Subcutaneous adipose tissue (tissue), 4 donors: ENCODE results near the gene EHMT2. TPM values are rescaled to one million over a fixed set of nuclear protein-coding genes. Genes with fewer than 3 reads are reported as not detected.

Source experiments
- total RNA-seq, 4 donors: library from RNA; depleted of rRNA; stranded (reverse); fragments of >200 nt; gene quantifications; one replicate each; pipeline ENCODE4 v1.1.0, GENCODE V29; 2016
- TF ChIP-seq, protein P1 (sequence below): fragments of 450-650 bp; IDR thresholded peaks from one replicate; pipeline ENCODE4 v1.5.1; 2016; ENCODE audit warnings: low read depth, mild to moderate bottlenecking, control low read depth, antibody characterized with exemption, moderate library complexity

Gene EHMT2
- total RNA-seq, 4 donors from 2014 or later = 9.5 to 33.3 (median 23.3) TPM

DNA sequence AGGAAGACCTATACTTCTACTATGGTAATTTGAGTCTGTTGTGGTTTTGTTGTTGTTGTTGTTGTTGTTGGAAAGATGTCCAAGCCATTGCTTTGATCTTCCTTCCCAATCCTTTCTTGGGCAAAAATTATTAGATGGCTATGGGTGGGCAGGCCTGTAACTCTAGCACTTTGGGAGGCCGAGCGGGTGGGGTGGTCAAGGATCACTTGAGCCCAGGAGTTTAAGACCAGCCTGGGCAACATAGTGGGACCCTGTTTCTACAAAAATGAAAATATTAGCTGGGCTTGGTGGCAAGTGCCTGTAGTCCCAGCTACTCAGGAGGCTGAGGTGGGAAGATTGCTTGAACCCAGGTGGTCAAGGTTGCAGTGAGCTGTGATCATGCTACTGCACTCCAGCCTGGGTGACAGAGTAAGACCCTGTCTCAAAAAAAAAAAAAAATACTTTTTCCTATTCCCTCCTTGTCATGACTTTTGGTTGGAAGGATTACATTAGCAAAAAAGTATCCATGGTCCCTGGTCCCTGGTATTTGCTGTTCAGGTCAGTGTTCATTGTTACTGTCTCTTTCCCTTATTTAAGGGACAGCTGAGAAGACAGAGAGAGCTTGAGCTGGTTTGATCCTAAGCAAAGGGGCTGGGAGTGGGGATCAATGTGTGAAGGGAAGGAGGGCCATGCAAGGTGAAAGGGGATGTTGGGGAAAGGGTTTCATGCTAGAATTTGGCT lies 46.6 kb downstream of the EHMT2 start:
- TF ChIP-seq, protein P1, sequence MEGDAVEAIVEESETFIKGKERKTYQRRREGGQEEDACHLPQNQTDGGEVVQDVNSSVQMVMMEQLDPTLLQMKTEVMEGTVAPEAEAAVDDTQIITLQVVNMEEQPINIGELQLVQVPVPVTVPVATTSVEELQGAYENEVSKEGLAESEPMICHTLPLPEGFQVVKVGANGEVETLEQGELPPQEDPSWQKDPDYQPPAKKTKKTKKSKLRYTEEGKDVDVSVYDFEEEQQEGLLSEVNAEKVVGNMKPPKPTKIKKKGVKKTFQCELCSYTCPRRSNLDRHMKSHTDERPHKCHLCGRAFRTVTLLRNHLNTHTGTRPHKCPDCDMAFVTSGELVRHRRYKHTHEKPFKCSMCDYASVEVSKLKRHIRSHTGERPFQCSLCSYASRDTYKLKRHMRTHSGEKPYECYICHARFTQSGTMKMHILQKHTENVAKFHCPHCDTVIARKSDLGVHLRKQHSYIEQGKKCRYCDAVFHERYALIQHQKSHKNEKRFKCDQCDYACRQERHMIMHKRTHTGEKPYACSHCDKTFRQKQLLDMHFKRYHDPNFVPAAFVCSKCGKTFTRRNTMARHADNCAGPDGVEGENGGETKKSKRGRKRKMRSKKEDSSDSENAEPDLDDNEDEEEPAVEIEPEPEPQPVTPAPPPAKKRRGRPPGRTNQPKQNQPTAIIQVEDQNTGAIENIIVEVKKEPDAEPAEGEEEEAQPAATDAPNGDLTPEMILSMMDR = no peak

DNA sequence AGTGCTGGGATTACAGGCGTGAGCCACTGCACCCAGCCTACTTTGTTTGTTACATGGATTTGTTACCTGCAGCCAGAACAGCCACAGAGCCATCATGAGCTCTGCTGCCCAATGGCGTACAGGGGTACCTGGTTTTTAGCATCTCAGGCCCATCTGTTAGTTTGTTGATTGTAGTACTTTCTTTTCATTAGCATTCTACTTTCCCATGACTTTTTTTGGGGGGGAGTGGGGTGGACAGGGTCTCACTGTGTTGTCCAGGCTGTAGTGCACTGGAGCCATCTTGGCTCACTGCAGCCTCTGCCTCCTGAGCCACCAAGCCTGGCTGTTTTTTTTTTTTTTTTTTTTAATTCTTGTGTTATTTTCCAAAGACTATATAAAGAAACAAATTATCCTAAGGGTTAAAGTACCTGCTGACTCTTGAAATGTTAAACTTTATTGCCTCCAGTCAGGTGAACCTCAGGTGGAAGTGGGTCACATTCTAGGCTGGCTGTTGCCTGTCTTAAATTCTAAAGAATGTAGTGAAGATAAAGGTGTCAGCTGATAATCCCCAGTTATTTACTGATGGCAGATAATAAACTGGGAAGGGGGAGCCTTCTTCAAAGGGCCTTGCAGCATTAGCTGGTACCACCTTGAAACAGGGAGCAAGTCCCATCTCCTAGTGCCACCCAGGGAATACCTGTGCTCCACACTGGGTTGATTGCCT lies 50.1 kb downstream of the EHMT2 start:
- TF ChIP-seq, protein P1 = no peak

DNA sequence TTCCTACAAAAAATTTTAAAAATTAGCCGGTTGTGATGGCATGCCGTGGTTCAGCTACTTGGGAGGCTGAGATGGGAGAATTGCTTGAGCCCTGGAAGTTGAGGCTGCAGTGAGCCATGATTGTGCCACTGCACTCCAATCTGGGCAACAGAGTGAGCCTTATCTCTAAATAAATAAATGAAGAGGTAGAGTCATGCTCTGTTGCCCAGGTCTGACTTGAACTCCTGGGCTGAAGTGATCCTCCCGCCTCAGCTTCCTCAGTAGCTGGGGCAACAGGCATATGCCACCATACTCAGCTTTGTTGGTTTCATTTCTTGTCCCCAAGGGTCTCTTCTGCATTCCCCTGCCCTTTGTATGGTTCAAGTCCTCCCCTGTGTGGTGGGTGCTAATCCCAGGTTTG lies 53.0 kb downstream of the EHMT2 start:
- TF ChIP-seq, protein P1 = no peak

DNA sequence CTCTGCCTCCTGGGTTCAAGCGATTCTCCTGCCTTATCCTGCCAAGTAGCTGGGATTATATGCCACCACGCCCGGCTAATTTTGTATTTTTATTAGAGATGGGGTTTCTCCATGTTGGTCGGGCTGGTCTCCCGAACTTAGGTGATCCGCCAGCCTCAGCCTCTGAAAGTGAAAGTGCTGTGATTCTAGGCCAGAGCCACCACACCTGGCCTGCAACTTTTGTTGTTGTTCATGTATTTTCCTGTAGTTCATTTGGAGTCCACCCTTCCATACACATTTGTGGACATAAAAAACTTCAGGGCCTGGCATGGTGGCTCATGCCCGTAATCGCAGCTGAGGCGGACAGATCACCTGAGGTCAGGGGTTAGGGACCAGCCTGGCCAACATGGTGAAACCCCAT lies 55.4 kb downstream of the EHMT2 start:
- TF ChIP-seq, protein P1 = no peak

DNA sequence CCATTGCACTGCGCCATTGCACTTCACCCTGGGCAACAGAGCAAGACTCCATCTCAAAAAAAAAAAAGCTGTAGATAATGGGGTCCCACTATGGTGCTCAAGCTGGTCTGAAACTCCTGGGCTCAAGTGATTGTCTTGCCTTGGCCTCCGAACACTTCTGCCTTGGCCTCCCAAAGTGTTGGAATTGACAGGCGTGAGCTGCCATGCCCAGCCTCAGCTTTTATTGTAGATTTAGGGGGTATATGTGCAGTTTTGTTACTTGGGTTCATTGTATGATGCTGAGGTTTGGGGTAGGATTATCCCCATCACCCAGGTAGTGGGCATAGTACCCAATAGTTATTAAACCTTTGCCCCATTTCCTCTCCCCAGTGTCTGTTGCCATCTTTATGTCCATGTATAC lies 58.5 kb downstream of the EHMT2 start:
- TF ChIP-seq, protein P1 = no peak

DNA sequence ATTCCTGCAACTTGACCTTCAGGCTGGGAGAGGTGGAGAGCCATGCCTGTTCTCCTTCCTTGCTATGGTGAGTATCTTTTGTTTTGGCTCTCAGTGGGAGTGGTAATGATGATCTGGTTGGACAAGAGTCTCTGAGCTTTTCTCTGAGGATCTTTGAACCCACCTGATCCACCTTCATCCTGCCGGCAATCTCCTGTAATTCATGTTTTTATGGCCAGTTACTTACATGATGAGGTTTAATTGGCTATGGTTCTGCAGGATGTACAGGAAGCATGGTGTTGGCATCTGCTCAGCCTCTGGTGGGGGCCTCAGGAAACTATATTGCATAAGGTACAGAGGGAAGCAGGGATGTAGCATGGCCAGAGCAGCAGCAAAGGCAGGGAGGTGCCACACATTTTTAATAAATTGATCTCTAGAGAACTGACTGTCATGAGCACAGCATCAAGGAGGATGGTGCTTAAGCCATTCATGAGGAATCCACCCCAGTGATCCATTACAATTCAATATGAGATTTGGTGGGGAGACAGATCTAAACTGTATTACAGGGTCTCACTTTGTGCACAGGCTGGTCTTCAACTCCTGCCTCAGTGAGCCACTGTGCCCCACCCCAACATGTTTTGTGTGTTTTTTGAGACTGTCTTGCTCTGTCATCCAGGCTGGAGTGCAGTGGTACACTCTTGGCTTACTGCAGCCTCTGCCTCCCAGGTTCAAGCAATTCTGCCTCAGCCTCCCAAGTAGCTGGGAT lies 60.0 kb downstream of the EHMT2 start:
- TF ChIP-seq, protein P1 = no peak
